GM21515 (cell line): ENCODE results near the gene ARHGEF40.
A peak's percentile ranks its signal among the peaks of the same experiment; 100 is the strongest.

Experiments used
- ATAC-seq: cut with Tn5 transposase; IDR thresholded peaks from one replicate; pipeline ENCODE4 v1.9.1; 2021; ENCODE audit not compliant: unreplicated experiment

ARHGEF40 gene

DNA sequence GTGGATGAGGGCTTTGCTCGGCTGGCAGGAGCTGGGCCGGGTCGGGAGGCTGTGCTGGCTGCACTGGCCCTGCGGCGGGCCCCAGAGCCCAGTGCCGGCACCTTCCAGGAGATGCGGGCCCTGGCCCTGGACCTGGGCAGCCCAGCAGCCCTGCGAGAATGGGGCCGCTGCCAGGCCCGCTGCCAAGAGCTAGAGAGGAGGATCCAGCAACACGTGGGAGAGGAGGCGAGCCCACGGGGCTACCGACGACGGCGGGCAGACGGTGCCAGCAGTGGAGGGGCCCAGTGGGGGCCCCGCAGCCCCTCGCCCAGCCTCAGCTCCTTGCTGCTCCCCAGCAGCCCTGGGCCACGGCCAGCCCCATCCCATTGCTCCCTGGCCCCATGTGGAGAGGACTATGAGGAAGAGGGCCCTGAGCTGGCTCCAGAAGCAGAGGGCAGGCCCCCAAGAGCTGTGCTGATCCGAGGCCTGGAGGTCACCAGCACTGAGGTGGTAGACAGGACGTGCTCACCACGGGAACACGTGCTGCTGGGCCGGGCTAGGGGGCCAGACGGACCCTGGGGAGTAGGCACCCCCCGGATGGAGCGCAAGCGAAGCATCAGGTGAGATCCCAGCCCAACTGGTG lies 11.5 kb downstream of the ARHGEF40 start:
- no peak for ATAC-seq

DNA sequence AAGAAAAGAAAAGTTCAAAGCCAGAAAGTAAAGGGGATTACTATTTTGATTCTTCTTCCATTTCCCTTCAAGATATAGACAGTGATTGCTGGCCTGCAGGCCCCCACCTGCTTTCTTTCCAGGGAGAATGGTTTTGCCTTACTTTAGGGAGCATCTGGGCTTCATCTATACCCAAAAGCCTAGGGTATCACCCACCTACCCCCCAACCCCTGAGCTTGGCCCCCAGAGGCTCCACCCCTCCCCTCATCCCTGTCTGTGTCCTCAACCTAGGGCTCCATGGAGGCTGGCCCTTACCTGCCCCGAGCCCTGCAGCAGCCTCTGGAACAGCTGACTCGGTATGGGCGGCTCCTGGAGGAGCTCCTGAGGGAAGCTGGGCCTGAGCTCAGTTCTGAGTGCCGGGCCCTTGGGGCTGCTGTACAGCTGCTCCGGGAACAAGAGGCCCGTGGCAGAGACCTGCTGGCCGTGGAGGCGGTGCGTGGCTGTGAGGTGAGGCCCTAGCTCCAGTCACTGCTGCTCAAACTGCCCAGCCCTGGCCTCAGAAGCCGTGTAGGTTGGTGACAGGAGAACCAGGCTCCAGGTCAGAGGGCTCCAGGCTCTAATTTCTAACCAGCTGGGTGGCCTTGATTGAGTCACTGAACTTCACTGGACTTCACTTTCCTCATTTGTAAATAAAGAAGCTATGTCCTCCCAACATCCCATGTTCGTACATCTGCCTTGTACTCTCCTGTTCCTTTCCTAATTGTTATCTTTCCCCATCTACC lies 13.6 kb downstream of the ARHGEF40 start:
- no peak for ATAC-seq

- ATAC-seq: no peak
Measured at GRCh38 chr14:21084396-21084795, 14.3 kb downstream of the ARHGEF40 start.

GRCh38 chr14:21084998-21085853 lies 15.1 kb downstream of the ARHGEF40 start:
- ATAC-seq: no peak

- no peak for ATAC-seq
Measured at GRCh38 chr14:21086908-21087293, 16.8 kb downstream of the ARHGEF40 start.

DNA sequence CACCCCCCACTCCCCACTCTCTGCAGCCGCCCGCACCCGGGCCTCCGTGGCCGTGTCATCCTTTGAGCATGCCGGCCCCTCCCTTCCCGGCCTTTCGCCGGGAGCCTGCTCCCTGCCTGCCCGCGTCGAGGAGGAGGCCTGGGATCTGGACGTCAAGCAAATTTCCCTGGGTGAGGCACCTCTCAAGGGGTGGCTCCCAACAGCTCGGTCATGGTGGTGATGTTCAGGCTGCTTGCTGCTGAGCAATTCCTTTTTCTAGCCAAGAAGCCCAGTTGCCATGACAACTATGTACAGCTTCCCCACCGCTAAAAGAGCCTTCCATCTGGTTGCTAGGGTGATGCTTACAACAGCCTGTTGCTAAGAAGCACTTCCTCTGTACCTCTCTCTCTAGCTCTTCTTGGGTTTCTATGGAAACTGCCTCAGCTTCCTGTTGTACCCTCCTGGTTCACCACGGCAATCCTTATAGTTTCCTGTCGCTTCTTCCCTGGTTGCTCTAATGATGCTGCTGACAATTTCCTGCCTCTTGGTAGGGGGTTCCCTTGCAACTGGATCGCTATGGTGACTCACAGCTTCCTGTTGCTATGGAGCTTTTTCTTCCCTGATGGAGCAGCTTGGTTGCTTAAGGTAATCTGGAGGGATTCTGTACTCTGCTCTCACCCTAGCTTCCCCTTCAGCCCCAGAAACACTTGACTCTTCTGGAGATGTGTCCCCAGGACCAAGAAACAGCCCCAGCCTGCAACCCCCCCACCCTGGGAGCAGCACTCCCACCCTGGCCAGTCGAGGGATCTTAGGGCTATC lies 17.4 kb downstream of the ARHGEF40 start:
- no peak for ATAC-seq

DNA sequence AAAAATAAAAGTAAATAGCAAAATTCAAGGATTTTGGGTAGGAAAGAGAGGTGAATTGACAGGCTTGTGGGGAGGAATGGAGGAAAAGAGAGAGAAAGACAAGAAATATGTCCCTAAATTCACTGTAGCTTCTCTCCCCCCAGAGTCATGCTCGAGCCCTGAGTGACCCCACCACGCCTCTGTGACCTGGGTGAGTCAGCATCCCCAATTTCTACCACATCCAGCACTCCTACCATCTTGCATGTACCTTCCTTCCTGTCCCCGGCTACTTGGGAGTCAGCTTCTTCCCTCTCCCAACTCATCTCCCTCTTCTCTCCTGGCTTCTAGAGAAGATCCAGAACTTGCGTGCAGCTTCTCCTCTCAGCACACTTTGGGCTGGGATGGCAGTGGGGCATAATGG lies 18.6 kb downstream of the ARHGEF40 start:
- ATAC-seq: no peak

DNA sequence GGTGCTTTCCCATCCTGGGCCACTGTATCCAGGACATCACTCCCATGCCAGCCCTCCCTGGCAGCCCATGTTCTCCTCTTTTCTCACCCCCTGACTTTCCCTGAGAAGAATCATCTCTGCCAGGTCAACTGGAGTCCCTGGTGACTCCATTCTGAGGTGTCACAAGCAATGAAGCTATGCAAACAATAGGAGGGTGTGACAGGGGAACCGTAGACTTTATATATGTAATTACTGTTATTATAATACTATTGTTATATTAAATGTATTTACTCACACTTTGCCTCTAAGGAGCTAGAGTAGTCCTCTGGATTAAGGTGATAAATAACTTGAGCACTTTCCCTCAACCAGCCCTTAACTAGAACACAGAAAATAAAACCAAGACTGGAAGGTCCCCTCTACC lies 19.2 kb downstream of the ARHGEF40 start:
- ATAC-seq: no peak

DNA sequence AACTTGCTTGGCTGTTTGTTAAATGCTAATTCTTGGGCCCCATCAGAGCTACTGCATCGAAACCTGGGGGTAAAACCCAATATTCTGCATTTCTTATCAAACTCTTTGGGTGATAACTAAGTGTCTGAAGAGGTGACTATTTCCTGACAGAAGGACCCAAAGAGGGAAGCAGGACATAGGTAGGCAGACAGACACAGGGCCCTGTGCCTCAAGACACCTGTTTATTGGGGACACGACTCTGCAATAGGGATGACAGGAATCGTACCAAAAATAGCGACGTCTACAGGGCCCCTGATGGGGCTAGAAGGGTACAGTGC lies 19.7 kb downstream of the ARHGEF40 start:
- ATAC-seq: no peak

DNA sequence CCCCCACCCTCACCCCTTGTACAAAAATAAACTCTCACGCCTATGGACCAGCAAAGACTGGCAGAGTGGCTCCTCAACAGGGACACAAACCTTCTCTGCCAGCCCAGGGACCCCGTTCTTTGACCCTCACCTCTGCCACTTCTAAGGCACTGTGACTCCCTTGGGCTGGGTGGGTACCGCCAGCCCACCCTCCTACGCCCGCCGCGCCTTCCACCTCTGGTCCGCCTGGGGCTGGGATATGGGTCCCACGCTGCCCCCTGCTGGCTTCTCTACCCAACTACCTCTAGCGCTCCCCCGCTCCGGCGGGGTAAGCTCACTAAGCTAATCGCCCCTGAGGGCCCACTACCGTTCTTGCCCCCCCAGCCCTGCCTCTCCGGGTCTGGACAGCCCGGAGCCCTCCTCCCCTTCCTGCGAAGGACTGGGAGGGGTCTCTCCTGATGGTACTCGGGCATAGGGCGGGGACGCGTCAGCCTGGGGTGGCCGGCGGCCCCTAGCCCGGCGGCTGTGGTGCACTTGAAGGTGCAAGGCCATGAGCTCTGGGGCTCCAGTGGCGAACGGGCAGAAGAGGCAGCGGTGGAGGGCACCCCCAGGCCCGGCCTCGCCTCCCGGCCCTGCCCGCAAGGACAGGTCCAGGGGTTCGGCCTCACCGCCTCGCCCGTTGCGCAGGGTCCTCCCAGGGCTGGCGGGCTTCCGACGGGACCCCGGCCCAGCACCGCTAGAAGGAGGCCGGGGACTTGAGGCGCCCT lies 20.3 kb downstream of the ARHGEF40 start:
- ATAC-seq: no peak

- no peak for ATAC-seq
Measured at GRCh38 chr14:21090940-21091663, 21.0 kb downstream of the ARHGEF40 start.

GRCh38 chr14:21091821-21092272 lies 21.7 kb downstream of the ARHGEF40 start:
- ATAC-seq: no peak

DNA sequence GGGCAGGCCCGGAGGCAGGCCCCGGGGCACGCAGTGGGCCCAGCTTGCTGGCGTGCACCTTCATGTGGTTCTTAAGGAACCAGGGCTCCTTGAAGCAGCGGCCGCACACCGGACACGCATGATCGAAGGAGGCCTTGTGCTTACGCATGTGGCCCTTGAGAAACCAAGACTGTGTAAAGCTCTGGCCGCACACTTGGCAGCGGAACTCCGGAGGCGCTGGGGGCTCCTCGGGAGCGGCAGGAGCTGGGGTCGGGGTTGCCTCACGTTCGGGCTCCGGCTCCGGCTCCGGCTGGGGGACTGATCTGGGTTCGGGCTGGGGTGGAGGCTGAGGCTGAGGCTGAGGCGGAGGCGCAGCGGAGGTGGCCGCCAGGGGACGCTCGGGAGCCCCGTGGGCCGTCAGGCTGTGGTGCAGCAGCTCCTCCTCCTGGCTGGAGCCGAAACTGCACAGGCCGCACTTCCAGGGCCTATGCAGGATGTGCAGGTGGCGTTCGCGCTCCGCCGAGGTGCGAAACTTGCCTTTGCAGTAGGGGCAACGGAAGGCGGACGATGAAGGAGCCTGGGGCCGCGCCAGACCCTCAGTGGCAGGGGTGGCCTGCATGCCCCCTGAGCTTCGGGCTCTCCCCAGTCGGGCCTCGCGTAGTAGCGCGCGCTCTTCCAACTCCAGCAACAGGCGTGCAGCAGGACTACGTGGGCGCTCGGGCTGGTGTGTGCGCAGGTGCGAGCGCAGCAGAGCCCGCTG lies 22.3 kb downstream of the ARHGEF40 start:
- ATAC-seq: peak; percentile 79

DNA sequence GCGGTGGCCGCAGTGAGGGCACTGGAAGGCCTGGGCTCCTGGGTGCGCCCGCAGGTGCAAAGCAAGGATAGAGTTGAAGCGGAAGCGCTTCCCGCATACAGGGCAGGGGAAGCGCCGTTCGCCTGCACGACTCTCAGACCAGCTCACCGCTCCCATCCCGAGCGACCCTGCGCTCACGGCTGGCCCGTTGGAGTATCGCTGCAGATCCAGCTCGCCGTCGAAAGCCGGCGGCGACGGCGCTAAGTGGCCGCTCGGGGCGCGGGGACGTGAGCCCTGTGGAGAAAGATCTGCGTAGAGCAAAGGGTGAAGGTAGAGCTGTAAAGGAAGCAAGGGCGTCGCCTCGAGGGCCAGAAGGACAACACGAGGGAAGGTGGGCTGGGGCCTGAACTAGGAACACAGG lies 22.9 kb downstream of the ARHGEF40 start:
- no peak for ATAC-seq

DNA sequence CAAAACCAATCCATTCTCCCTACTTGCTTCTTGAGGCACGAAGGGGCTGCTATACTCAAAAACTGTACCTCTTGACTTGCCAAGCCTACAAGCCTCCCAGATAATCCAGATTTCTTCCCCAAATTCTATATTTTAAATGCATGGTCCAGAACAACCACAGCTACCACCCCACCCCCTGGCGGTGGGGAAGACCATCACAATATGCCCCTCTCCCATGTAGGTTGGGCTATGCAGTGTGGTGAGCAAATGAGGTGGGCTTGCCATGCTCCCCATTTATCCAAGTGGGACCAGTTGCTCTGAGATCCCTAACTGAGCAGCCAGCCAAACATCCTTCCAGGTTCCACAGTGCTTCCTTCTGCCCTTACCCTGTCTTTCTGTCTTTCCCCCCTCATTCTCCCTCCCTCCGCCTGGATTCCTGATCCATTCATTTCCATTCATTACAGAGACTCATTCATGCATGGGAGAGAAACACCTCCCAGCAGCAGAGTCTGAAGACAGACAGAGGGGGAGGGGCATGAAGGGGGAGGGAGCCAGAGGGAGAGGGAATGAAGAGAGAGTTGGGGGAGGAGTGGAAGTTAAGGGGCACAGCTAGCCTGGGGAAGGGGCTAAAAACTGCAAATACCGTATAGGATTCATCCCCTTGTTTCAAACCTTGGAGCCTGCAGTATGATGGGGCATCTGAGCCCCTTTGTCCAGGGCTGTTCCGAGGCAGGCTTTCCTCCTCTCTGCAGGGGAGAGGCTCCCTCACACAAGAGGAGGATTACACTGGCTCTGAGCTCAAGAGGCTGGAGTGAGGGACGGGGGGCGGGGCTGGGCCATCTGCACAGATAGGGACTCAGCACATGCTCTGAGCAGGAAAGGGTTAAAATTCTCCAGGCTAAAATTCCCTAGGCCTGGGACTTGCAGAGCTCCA lies 23.9 kb downstream of the ARHGEF40 start:
- ATAC-seq: no peak

DNA sequence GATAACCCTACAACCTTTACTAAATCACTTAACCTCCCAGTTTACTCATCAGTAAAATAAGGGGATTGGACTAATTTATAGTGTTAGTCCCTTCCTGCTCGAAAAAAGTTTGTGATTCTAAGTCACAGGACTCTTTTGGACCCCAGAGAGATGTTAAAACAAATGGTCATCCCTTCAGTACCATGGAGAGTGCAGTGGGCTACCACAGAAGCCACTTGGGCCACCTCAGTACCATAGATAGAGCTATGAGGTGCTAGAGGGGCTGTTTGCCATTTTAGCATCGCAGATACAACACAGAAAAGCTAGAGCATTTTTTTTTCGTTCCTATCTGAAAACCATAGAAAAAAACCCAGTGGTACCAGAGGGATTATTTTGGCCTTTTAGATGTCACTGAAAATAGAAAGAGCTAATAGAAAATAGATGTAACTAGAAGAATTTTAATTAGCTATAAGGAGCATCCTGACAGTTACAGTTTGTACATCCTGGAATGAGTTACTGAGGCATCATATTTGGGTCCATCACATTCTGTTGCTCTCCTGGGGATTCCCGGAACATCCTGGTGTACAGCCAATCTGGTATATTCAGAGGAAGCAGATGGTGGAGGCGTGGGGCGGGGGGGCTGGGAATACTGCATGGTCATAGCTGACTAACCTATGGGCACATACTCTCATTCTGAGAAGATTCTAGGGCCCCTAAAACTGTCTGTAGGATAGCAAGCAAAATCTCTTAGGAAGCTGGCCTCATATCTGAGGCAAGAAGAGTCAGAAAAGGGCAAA lies 25.5 kb downstream of the ARHGEF40 start:
- no peak for ATAC-seq

GRCh38 chr14:21096438-21096837 lies 26.3 kb downstream of the ARHGEF40 start:
- no peak for ATAC-seq
